HG02870 (cell line): ENCODE results near the gene SLC38A2.
"Not testable (repeated sequence)": the region's sequence is repeated elsewhere in the genome, so short reads cannot be mapped to it uniquely, and the experiment has no call there.

Experiments
- ATAC-seq: cut with Tn5 transposase; IDR thresholded peaks from one replicate; pipeline ENCODE4 v1.9.1; 2021; ENCODE audit warnings: mild to moderate bottlenecking, moderate library complexity; ENCODE audit not compliant: unreplicated experiment

Gene SLC38A2

GRCh38 chr12:46372544-46373300 lies at the start of gene SLC38A2:
Gene SLC38A2, minus strand, starts transcription at chr12:46372773. Its CDS starts 1,480 bp downstream, at chr12:46371293.
- peak; percentile 82 for ATAC-seq

GRCh38 chr12:46419675-46420074 lies 47.1 kb upstream of the SLC38A2 start:
- ATAC-seq = no peak

- no peak for ATAC-seq
Observed at GRCh38 chr12:46415552-46415951, 43.0 kb upstream of the SLC38A2 start.

- ATAC-seq = no peak
Observed at GRCh38 chr12:46414591-46415268, 42.2 kb upstream of the SLC38A2 start.

GRCh38 chr12:46413368-46413767 lies 40.8 kb upstream of the SLC38A2 start:
- ATAC-seq = no peak

GRCh38 chr12:46412857-46413256 lies 40.3 kb upstream of the SLC38A2 start:
- no peak for ATAC-seq

- no peak for ATAC-seq
Observed at GRCh38 chr12:46410495-46410894, 37.9 kb upstream of the SLC38A2 start.

GRCh38 chr12:46409974-46410373 lies 37.4 kb upstream of the SLC38A2 start:
- no peak for ATAC-seq

- ATAC-seq = no peak
Observed at GRCh38 chr12:46409342-46409741, 36.8 kb upstream of the SLC38A2 start.

- no peak for ATAC-seq
Observed at GRCh38 chr12:46408441-46408840, 35.9 kb upstream of the SLC38A2 start.

GRCh38 chr12:46407361-46407760 lies 34.8 kb upstream of the SLC38A2 start:
- ATAC-seq = no peak

- ATAC-seq = no peak
Observed at GRCh38 chr12:46406352-46407027, 33.9 kb upstream of the SLC38A2 start.

- ATAC-seq = no peak
Observed at GRCh38 chr12:46404733-46405132, 32.2 kb upstream of the SLC38A2 start.

- no peak for ATAC-seq
Observed at GRCh38 chr12:46404225-46404631, 31.7 kb upstream of the SLC38A2 start.

GRCh38 chr12:46403719-46404070 lies 31.1 kb upstream of the SLC38A2 start:
- ATAC-seq = no peak

GRCh38 chr12:46402941-46403718 lies 30.6 kb upstream of the SLC38A2 start:
- no peak for ATAC-seq

- ATAC-seq = no peak
Observed at GRCh38 chr12:46402451-46402850, 29.9 kb upstream of the SLC38A2 start.

GRCh38 chr12:46401662-46402061 lies 29.1 kb upstream of the SLC38A2 start:
- ATAC-seq = no peak

GRCh38 chr12:46400406-46400805 lies 27.8 kb upstream of the SLC38A2 start:
- no peak for ATAC-seq

GRCh38 chr12:46399461-46400248 lies 27.1 kb upstream of the SLC38A2 start:
- ATAC-seq = not testable (repeated sequence)
